ENCODE measurements around the gene MORN1. TPM values are rescaled to one million over a fixed set of nuclear protein-coding genes. Genes with fewer than 3 reads are reported as not detected.
"Not testable (repeated sequence)": the region's sequence is repeated elsewhere in the genome, so short reads cannot be mapped to it uniquely, and the experiment has no call there.

MORN1 gene
- polyA plus RNA-seq, 10 donors: 4.2 to 9.1 (median 6.2) TPM

- DNase-seq: no peak
Observed at GRCh38 chr1:2339206-2340085, 51.9 kb downstream of the MORN1 start.

- DNase-seq: no peak
Observed at GRCh38 chr1:2337501-2337900, 53.9 kb downstream of the MORN1 start.

- DNase-seq: no peak
Observed at GRCh38 chr1:2337081-2337480, 54.3 kb downstream of the MORN1 start.

- DNase-seq: no peak
Observed at GRCh38 chr1:2336499-2336898, 54.9 kb downstream of the MORN1 start.

GRCh38 chr1:2335721-2336455 lies 55.5 kb downstream of the MORN1 start:
- DNase-seq: peak in 1 of 3 donors; percentile 66

GRCh38 chr1:2334883-2335534 lies 56.3 kb downstream of the MORN1 start:
- DNase-seq: peak in 1 of 3 donors; percentile 52

GRCh38 chr1:2334366-2334765 lies 57.0 kb downstream of the MORN1 start:
- DNase-seq: no peak

GRCh38 chr1:2331580-2331979 lies 59.8 kb downstream of the MORN1 start:
- not testable (repeated sequence) for DNase-seq

- no peak for DNase-seq
Observed at GRCh38 chr1:2331200-2331544, 60.2 kb downstream of the MORN1 start.

- DNase-seq: peak; percentile 87 to 95 (median 91)
Observed at GRCh38 chr1:2330519-2331199, 60.7 kb downstream of the MORN1 start.

- peak in 1 of 3 donors; percentile 34 for DNase-seq
Observed at GRCh38 chr1:2330035-2330434, 61.3 kb downstream of the MORN1 start.

GRCh38 chr1:2328676-2329455 lies 62.5 kb downstream of the MORN1 start:
- peak in 1 of 3 donors; percentile 34 for DNase-seq

- DNase-seq: no peak
Observed at GRCh38 chr1:2327841-2328240, 63.5 kb downstream of the MORN1 start.

GRCh38 chr1:2327162-2327561 lies 64.2 kb downstream of the MORN1 start:
- DNase-seq: not testable (repeated sequence)

GRCh38 chr1:2326524-2326923 lies 64.8 kb downstream of the MORN1 start:
- no peak for DNase-seq

- DNase-seq: no peak
Observed at GRCh38 chr1:2324553-2325366, 66.6 kb downstream of the MORN1 start.

GRCh38 chr1:2323451-2323974 lies 67.8 kb downstream of the MORN1 start:
- DNase-seq: no peak

- peak in 1 of 3 donors; percentile 72 for DNase-seq
Observed at GRCh38 chr1:2322581-2323211, 68.7 kb downstream of the MORN1 start.

- DNase-seq: peak; percentile 86 to 96 (median 92)
Observed at GRCh38 chr1:2322065-2322571, 69.2 kb downstream of the MORN1 start.

Measured in muscle of back (tissue), 11 donors.